A673 (cell line): Measurements from ENCODE around the gene METTL26.

Source experiments
- EZH2 ChIP-seq: fragments of 200-600 bp; sonication (generic); IDR thresholded peaks from 2 replicates; pipeline ENCODE4 v1.6.1; 2017; ENCODE audit warnings: borderline replicate concordance, low read depth, mild to moderate bottlenecking, mixed read lengths, antibody characterized with exemption, low read length; ENCODE audit not compliant: poor library complexity, severe bottlenecking
- TF ChIP-seq, protein P1 (sequence below): fragments of 300-800, 200-600 bp; sonication (generic); conservative IDR thresholded peaks from 2 replicates; pipeline ENCODE4 v1.5.1; 2017; ENCODE audit warnings: low read depth, mild to moderate bottlenecking, antibody characterized with exemption, low read length, moderate library complexity, mixed read lengths

DNA sequence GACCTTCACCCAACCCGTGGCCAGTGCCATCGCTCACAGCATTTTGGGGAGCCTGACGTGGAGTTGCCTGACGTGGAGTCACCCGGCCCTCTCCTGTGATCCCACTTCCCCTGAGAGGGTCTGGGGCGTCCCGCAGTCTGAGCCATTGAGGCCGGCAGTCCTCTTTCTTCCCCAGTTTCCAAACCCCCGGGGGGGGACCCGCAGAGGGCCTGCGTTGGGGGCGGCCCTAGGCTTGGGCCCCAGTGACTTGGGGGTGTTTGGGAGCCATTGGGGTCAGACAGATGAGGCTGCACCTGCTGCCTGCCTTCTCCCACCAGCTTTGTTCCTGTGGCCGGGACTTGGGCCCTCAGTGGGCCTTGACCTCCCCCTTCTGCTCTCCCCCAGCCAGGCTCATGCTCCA, 33.6 kb upstream of the METTL26 start:
- TF ChIP-seq, protein P1, sequence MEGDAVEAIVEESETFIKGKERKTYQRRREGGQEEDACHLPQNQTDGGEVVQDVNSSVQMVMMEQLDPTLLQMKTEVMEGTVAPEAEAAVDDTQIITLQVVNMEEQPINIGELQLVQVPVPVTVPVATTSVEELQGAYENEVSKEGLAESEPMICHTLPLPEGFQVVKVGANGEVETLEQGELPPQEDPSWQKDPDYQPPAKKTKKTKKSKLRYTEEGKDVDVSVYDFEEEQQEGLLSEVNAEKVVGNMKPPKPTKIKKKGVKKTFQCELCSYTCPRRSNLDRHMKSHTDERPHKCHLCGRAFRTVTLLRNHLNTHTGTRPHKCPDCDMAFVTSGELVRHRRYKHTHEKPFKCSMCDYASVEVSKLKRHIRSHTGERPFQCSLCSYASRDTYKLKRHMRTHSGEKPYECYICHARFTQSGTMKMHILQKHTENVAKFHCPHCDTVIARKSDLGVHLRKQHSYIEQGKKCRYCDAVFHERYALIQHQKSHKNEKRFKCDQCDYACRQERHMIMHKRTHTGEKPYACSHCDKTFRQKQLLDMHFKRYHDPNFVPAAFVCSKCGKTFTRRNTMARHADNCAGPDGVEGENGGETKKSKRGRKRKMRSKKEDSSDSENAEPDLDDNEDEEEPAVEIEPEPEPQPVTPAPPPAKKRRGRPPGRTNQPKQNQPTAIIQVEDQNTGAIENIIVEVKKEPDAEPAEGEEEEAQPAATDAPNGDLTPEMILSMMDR: no peak
- TF ChIP-seq EZH2: no peak
